HEK293 (cell line): Measurements from ENCODE around the gene UPK3A.

Experiments used
- CTCF ChIA-PET: fragments of 350-600 bp; formaldehyde crosslinking; extraction: SDS; loops from one replicate; lab custom pipeline; 2021; ENCODE audit warnings: antibody characterized with exemption; lab: Yijun Ruan, JAX
- POLR2A ChIA-PET: fragments of 300-600 bp; formaldehyde crosslinking; extraction: SDS; loops from one replicate; lab custom pipeline; 2020; ENCODE audit warnings: antibody characterized with exemption, inconsistent platforms; lab: Yijun Ruan, JAX
- H3K27ac ChIP-seq: fragments of 200-500 bp; sonication (Bioruptor generic); 2 replicates; pipeline ENCODE4 v1.5.1; 2014; ENCODE audit warnings: low read depth, low read length, control low read depth, inconsistent platforms; ENCODE audit errors: extremely low read depth
- H3K36me3 ChIP-seq, 2 experiments: fragments of 200-500 bp in 1 of 2; sonication (Bioruptor generic) in 1 of 2; 1 replicate in 1 of 2; 2 replicates in 1 of 2; pipeline ENCODE4 v1.5.1; 2014 to 2017; ENCODE audit warnings: inconsistent platforms in 2 of 2, low read length in 2 of 2; ENCODE audit not compliant: control insufficient read depth in 2 of 2, insufficient read depth in 1 of 2
- H3K4me1 ChIP-seq: fragments of 200-500 bp; sonication (Bioruptor generic); 2 replicates; pipeline ENCODE4 v1.5.1; 2014; ENCODE audit warnings: mild to moderate bottlenecking, low read length, inconsistent platforms; ENCODE audit not compliant: control insufficient read depth, insufficient read depth
- H3K4me3 ChIP-seq: 2 replicates; pipeline ENCODE4 v1.5.1; 2011; ENCODE audit warnings: low read depth, mild to moderate bottlenecking, control low read depth, low read length, moderate library complexity
- H3K9me3 ChIP-seq: fragments of 200-500 bp; sonication (Bioruptor generic); 2 replicates; pipeline ENCODE4 v1.5.1; 2014; ENCODE audit warnings: low read depth, low read length, inconsistent platforms; ENCODE audit not compliant: control insufficient read depth, insufficient read depth
- PRDM1 ChIP-seq: fragments of 450-650 bp; formaldehyde crosslinking; IDR thresholded peaks from 2 replicates; pipeline ENCODE4; 2016; ENCODE audit warnings: missing biosample characterization, missing genetic modification characterization
- SETDB1 ChIP-seq: IDR thresholded peaks from one replicate; pipeline ENCODE4 v1.6.1; 2017; ENCODE audit warnings: mild to moderate bottlenecking, low read length, moderate library complexity, mixed read lengths; ENCODE audit not compliant: insufficient read length
- ZFP41 ChIP-seq: fragments of 450-650 bp; formaldehyde crosslinking; IDR thresholded peaks from 2 replicates; pipeline ENCODE4 v1.5.1; 2016; ENCODE audit warnings: missing biosample characterization, missing genetic modification characterization, borderline replicate concordance
- ZNF121 ChIP-seq: fragments of 450-650 bp; formaldehyde crosslinking; IDR thresholded peaks from 2 replicates; pipeline ENCODE4 v1.5.1; 2016; ENCODE audit warnings: missing biosample characterization, missing genetic modification characterization
- ZNF23 ChIP-seq: fragments of 450-650 bp; formaldehyde crosslinking; IDR thresholded peaks from 2 replicates; pipeline ENCODE4 v1.5.1; 2016; ENCODE audit warnings: missing biosample characterization, missing genetic modification characterization, borderline replicate concordance
- ZNF391 ChIP-seq: fragments of 450-650 bp; formaldehyde crosslinking; IDR thresholded peaks from 2 replicates; pipeline ENCODE4 v1.5.1; 2016; ENCODE audit warnings: low read depth, missing biosample characterization, missing genetic modification characterization, borderline replicate concordance
- ZNF501 ChIP-seq: fragments of 450-650 bp; formaldehyde crosslinking; IDR thresholded peaks from 2 replicates; pipeline ENCODE4 v1.5.1; 2016; ENCODE audit warnings: missing biosample characterization, missing genetic modification characterization
- ZNF626 ChIP-seq: fragments of 450-650 bp; sonication (Bioruptor Pico); formaldehyde crosslinking; IDR thresholded peaks from 2 replicates; pipeline ENCODE4 v1.5.1; 2018; ENCODE audit warnings: missing biosample characterization, missing genetic modification characterization, inconsistent platforms
- ZSCAN23 ChIP-seq: fragments of 450-650 bp; formaldehyde crosslinking; IDR thresholded peaks from 2 replicates; pipeline ENCODE4 v1.5.1; 2016; ENCODE audit warnings: missing biosample characterization, missing genetic modification characterization
- ZXDB ChIP-seq: fragments of 450-650 bp; formaldehyde crosslinking; IDR thresholded peaks from 2 replicates; pipeline ENCODE4 v1.5.1; 2016; ENCODE audit warnings: missing biosample characterization, missing genetic modification characterization
- TF ChIP-seq, protein P1 (sequence below): fragments of 450-650 bp; formaldehyde crosslinking; IDR thresholded peaks from 2 replicates; pipeline ENCODE4 v1.5.0; 2017; ENCODE audit warnings: missing biosample characterization, missing genetic modification characterization, borderline replicate concordance
- TF ChIP-seq, protein P2 (sequence below): fragments of 450-650 bp; formaldehyde crosslinking; IDR thresholded peaks from 2 replicates; pipeline ENCODE4 v1.5.1; 2016; ENCODE audit warnings: missing biosample characterization, missing genetic modification characterization
- TF ChIP-seq, protein P3 (sequence below): fragments of 450-650 bp; formaldehyde crosslinking; conservative IDR thresholded peaks from 2 replicates; pipeline ENCODE4 v1.5.1; 2016; ENCODE audit warnings: low read depth, missing biosample characterization, missing genetic modification characterization

Gene UPK3A

DNA sequence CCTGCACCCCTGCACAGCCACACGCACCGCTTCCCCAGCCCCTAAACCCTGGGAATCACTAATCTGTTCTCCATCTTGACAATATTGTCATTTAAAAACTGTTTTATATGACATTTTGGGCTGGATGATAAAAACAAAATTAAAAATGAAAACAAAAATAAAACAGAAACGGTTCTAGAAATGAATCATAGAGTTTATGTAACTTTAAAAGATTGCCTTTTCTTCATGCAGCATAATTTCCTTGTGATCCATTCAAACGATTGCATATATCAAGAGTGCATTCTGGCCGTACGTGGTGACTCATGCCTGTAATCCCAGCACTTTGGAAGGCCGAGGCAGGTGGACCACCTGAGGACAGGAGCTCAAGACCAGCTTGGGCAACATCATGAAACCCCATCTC, 18.4 kb downstream of the UPK3A start:
- no peak for TF ChIP-seq ZFP41 (tag by site-specific recombination)
- TF ChIP-seq, protein P1, sequence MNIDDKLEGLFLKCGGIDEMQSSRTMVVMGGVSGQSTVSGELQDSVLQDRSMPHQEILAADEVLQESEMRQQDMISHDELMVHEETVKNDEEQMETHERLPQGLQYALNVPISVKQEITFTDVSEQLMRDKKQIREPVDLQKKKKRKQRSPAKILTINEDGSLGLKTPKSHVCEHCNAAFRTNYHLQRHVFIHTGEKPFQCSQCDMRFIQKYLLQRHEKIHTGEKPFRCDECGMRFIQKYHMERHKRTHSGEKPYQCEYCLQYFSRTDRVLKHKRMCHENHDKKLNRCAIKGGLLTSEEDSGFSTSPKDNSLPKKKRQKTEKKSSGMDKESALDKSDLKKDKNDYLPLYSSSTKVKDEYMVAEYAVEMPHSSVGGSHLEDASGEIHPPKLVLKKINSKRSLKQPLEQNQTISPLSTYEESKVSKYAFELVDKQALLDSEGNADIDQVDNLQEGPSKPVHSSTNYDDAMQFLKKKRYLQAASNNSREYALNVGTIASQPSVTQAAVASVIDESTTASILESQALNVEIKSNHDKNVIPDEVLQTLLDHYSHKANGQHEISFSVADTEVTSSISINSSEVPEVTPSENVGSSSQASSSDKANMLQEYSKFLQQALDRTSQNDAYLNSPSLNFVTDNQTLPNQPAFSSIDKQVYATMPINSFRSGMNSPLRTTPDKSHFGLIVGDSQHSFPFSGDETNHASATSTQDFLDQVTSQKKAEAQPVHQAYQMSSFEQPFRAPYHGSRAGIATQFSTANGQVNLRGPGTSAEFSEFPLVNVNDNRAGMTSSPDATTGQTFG (tag by site-specific recombination), result no peak
- no peak for TF ChIP-seq ZNF23 (tag by site-specific recombination)
- TF ChIP-seq ZSCAN23, result no peak
- TF ChIP-seq ZXDB (tag by site-specific recombination), result no peak
- no peak for TF ChIP-seq SETDB1
- TF ChIP-seq, protein P2, sequence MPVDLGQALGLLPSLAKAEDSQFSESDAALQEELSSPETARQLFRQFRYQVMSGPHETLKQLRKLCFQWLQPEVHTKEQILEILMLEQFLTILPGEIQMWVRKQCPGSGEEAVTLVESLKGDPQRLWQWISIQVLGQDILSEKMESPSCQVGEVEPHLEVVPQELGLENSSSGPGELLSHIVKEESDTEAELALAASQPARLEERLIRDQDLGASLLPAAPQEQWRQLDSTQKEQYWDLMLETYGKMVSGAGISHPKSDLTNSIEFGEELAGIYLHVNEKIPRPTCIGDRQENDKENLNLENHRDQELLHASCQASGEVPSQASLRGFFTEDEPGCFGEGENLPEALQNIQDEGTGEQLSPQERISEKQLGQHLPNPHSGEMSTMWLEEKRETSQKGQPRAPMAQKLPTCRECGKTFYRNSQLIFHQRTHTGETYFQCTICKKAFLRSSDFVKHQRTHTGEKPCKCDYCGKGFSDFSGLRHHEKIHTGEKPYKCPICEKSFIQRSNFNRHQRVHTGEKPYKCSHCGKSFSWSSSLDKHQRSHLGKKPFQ (tag by site-specific recombination), result no peak
- Histone ChIP-seq H3K4me1 (no peaks in the 10 kb centered on the region), H3K27ac (no peak overlapping the region), H3K36me3 (no peaks in the 10 kb centered on the region), H3K9me3 (no peaks in the 10 kb centered on the region), H3K4me3 (no peak overlapping the region)
- ChIA-PET CTCF (interaction anchor here (0.6 to 1.3 kb wide), 2 partner anchors 14 to 28 kb away, joined by 3 read pairs; no protein-coding TSS in a partner anchor), POLR2A (no interaction called here)

DNA sequence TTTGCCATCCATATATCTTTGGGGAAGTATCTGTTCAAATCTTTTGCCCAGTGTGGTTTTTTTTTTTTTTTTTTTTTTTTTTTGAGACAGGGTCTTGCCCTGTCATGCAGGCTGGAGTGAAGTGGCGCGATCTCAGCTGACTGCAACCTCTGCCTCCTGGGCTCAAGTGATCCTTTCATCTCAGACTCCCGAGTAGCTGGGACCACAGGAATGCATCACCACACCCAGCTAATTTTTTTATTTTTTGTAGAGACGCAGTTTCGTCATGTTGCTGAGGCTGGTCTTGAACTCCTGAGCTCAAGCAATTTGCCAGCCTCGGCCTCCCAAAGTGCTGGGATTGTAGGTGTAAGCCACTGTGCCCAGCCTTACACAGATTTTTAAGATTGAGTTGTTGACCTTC, 20.2 kb downstream of the UPK3A start:
- ChIA-PET CTCF (interaction anchor here (0.7 kb wide), 1 partner anchor 249 kb away, joined by 3 read pairs; no protein-coding TSS in a partner anchor), POLR2A (no interaction called here)

DNA sequence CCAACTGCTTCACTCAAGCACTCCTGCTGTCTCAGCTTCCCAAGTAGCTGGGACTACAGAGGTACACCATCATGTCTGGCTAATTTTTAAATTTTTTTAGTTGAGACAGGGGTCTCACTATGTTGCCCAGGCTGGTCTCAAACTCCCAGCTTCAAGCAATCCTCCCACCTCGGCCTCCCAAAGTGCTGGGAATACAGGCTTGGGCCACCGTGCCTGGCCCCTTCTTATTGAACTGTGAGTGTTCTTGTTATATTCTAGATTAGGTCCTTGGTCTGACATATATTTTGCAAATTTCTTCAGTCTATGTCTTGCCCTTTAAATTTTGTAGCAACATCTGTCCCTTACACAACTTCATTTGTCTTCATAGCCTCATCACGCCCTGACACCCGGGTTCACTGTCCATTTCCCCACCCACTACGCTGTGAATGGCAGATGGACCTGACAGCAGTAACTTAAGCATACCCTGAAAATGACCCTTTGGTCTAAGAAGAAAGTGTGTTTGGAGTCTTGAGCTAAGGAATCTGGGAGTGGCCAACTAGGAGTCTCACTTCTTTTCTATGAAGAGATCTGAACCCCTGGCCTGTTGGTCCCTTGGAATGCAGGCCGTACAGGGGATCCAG, 20.8 kb downstream of the UPK3A start:
- POLR2A ChIA-PET, result no interaction called here
- H3K4me3 ChIP-seq, result no peak overlapping the region
- peaks cover 5% of the 10 kb centered on the region; the same call in 1 of the 2 replicates for H3K4me1 ChIP-seq
- H3K9me3 ChIP-seq, result no peaks in the 10 kb centered on the region
- H3K36me3 ChIP-seq, result no peaks in the 10 kb centered on the region
- H3K27ac ChIP-seq, result no peak overlapping the region
- peak; percentile 50; the same call in 1 of the 2 replicates for TF ChIP-seq ZNF121 (tag by site-specific recombination)
- TF ChIP-seq PRDM1 (tag by site-specific recombination), result no peak
- no peak for TF ChIP-seq ZNF391
- TF ChIP-seq ZNF626 (tag by site-specific recombination), result no peak
- TF ChIP-seq, all 188 proteins: peak for 1
- CTCF ChIA-PET, result no interaction called here

More for the DNA sequence above, 20.2 kb downstream of the UPK3A start:
- TF ChIP-seq, protein P3, sequence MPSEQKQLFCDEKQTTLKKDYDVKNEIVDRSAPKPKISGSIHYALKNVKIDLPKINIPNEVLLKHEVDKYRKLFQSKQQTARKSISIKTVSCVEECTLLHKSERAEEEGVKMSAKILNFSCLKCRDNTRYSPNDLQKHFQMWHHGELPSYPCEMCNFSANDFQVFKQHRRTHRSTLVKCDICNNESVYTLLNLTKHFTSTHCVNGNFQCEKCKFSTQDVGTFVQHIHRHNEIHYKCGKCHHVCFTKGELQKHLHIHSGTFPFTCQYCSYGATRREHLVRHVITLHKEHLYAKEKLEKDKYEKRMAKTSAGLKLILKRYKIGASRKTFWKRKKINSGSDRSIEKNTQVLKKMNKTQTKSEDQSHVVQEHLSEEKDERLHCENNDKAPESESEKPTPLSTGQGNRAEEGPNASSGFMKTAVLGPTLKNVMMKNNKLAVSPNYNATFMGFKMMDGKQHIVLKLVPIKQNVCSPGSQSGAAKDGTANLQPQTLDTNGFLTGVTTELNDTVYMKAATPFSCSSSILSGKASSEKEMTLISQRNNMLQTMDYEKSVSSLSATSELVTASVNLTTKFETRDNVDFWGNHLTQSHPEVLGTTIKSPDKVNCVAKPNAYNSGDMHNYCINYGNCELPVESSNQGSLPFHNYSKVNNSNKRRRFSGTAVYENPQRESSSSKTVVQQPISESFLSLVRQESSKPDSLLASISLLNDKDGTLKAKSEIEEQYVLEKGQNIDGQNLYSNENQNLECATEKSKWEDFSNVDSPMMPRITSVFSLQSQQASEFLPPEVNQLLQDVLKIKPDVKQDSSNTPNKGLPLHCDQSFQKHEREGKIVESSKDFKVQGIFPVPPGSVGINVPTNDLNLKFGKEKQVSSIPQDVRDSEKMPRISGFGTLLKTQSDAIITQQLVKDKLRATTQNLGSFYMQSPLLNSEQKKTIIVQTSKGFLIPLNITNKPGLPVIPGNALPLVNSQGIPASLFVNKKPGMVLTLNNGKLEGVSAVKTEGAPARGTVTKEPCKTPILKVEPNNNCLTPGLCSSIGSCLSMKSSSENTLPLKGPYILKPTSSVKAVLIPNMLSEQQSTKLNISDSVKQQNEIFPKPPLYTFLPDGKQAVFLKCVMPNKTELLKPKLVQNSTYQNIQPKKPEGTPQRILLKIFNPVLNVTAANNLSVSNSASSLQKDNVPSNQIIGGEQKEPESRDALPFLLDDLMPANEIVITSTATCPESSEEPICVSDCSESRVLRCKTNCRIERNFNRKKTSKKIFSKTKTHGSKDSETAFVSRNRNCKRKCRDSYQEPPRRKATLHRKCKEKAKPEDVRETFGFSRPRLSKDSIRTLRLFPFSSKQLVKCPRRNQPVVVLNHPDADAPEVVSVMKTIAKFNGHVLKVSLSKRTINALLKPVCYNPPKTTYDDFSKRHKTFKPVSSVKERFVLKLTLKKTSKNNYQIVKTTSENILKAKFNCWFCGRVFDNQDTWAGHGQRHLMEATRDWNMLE (tag by site-specific recombination), result no peak
- no peak for TF ChIP-seq ZNF501 (tag by site-specific recombination)
- no peaks in the 10 kb centered on the region for H3K36me3 ChIP-seq
- H3K27ac ChIP-seq, result no peak overlapping the region
- no peak overlapping the region for H3K4me3 ChIP-seq
- H3K4me1 ChIP-seq, result 0 out of 2 replicates have a peak, but pooled peaks cover 4% of the 10 kb centered on the region
- no peaks in the 10 kb centered on the region for H3K9me3 ChIP-seq
